Mucosa of gallbladder (tissue), 1 donor: ENCODE measurements around the gene HS6ST3. TPM values are rescaled to one million over a fixed set of nuclear protein-coding genes. Genes with fewer than 3 reads are reported as not detected.

Source experiments
- DNase-seq: peaks from one replicate; pipeline ENCODE4 v3.0.0-alpha.2; 2020; ENCODE audit warnings: low spot score
- total RNA-seq: library from RNA; stranded (reverse); gene quantifications from one replicate; pipeline ENCODE4 v1.2.1, GENCODE V29; 2021
- donor health status: DM: no; HTN: no; CAD: no.

HS6ST3 gene
- total RNA-seq, 1 donor from 2014 or later: 0.49 TPM

GRCh38 chr13:96539791-96540190, 449.9 kb downstream of the HS6ST3 start:
- no peak for DNase-seq

GRCh38 chr13:96540670-96541069, 450.8 kb downstream of the HS6ST3 start:
- DNase-seq: no peak

- DNase-seq: no peak
Measured at GRCh38 chr13:96542986-96543385, 453.1 kb downstream of the HS6ST3 start.

DNA sequence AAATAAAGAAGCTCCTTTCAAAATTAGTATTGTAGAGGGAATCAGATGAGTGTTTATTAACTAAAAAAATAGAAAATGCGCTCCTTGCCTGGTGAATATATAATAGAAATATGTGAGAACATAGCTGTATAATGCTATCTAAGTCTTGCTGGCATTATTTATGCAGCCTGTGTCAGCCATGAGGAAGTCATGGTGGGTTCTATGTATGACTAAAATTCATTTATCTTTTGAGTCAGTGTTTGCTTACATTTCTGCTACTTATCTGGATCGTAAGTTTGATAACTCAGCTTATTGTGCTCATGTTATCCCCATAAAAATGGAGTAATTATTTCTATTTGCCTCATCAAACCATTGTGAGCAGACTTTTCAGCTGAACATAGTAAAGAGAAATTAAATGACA, 455.1 kb downstream of the HS6ST3 start:
- DNase-seq: no peak

DNA sequence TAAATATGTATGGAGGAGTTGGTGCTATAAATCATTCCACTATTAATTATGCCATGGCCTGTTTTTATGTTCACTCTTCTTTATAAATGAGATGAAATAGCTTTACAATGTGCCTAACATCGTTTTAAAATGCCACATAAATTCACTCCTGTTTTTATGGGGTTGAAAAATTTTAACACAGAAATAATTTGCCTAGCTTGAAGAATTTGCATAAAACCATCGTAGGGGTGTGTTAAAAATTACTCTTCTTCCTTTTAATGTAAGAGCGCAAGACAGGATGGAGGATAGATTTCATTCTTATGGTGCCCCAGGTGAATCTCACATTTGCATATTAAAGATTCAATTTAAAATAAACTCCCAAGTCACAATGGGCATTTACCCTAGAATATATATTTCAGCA, 456.6 kb downstream of the HS6ST3 start:
- no peak for DNase-seq

- no peak for DNase-seq
Measured at GRCh38 chr13:96551546-96551945, 461.6 kb downstream of the HS6ST3 start.

DNA sequence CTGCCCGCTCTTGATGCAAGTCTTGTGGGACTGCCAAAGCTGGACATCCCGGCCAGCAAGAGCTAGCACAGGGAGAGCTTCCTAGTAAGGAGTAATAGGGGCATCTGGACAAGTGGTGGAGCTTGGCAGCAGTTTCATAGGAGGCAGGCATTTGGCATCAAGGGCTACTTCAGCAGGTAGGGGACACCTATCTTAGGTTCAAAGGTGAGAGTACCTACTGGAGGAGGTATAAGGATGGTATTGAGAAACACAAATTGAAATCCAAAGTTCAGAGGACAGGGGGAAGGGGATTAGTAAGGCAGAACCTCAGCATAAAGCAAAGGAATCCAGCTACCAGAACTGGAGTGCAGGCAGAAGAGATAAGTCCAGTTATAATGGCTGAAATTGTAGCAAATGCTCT, 462.7 kb downstream of the HS6ST3 start:
- DNase-seq: no peak

DNA sequence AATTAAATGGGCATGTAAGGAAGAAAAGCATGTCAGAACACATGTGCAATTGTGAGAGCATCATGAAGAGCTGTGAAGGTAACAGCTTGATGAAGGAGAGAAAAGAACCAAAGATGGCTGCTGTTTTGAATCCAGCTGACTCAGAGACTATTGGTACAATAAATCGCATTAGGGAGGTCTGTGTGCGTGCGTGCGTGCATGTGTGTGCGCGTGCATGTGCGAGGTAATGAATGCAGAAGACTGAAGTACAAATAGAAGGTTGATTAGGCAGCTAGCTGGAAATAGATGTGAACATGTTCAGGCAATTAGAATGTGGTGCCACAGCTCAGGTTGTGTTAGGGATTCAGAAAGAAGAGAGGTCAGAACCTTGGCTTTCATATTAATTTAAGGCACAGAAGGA, 463.9 kb downstream of the HS6ST3 start:
- no peak for DNase-seq

DNA sequence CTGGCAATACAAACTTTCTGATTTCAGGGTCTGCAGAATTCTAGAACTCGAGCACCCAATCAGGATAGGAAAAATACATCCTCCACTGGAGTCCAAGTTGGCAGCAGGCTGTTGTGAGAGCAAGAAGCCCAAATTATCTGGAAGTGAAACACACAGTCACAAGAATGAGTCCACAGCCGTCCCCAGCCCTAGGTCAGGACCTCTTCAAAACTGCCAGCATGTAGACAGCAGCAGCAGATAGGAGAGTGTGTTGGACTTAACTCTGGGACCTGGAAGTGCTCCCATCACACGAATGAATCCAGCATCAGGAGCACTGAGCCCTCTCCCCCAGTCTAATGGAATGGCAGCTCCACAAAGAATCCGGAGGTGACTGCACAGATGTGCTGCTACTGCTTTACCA, 483.7 kb downstream of the HS6ST3 start:
- no peak for DNase-seq

DNA sequence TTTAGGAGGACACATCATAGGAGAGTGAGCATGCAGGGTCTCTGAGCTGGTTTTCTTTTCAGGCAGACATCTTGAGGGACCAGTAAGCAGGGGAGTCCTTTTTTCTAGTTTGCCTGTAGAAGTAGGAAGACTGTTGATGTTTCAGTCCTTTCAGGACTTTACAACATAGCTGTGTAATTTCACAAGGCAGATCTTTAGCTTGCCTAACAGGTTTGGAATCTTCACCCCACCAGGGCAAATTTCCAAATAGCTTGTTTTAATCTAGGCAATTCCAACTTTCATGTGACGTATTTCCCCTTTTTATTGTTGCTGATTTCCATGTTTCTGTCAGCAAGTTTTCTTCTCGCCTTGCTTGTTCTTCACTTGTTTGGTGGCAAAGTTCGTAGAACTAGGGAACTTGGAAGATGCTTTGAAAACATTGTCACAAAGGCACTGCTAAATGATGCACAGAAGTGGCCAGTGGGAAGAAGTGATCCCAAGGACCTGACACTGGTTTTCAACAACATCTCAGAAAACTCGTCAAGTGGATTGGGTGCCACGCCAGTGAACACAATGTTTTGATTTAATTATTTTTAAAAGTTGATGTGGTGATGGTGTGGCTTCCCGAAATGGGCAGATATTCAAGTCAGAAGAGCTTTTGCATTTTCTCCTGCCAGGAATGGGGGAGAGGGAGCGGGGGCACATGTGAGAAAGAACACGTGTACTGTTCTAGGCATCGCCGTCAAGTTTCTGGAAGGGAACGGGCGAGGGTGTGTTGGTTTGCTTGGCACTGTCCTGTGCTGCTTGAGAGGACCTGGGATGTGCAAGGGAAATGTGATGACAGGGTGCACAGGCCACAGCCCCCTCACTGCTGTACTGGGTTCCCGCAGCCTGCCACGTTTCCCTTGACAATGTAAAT, 485.8 kb downstream of the HS6ST3 start:
- no peak for DNase-seq

- no peak for DNase-seq
Measured at GRCh38 chr13:96581741-96582140, 491.8 kb downstream of the HS6ST3 start.

- no peak for DNase-seq
Measured at GRCh38 chr13:96615252-96615651, 525.3 kb downstream of the HS6ST3 start.

GRCh38 chr13:96617528-96617927, 527.6 kb downstream of the HS6ST3 start:
- DNase-seq: no peak

DNA sequence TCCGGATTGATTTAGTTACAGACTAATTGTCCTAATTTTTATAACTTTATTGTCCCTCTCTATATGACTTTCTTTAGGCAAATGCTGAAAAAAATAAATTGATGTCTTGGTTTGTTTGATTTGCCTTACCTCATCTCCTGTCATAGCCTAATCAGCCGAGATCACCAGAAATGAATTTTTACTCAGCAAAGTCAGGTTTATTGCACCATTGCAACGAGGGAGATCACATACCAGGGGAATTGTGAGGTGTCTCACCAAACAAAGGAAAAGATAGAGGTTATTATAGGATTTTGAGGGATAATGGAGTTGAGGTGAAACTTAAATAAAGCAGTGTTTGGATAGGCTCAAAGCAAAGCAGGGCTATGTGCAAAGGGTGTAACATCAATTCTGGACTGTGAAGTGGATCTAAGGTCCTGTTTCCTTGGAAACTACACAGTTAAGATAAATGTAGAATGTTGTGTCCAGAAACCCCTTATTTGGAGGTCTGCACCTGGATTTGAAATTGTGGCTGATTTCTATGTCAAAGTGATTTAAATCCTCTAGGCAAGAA, 531.8 kb downstream of the HS6ST3 start:
- DNase-seq: no peak

DNA sequence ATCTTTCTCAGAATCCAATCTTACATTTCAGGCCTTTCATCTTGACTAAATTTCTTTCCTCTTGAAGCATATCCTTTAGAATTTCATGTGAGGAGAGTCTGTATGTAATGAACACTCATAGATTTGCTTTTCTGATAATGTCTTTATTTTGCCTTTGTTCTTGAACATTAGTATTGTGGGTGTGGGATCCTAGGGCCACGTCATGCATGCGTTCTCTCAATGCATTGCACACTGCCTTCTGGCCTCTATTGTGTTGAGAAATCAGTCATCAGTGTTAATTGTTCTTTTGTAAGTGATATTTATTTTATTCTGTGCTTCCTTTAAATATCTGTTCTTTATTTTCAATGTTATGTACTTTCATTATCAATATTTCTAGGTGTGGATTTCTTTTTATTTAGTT, 539.4 kb downstream of the HS6ST3 start:
- no peak for DNase-seq

DNA sequence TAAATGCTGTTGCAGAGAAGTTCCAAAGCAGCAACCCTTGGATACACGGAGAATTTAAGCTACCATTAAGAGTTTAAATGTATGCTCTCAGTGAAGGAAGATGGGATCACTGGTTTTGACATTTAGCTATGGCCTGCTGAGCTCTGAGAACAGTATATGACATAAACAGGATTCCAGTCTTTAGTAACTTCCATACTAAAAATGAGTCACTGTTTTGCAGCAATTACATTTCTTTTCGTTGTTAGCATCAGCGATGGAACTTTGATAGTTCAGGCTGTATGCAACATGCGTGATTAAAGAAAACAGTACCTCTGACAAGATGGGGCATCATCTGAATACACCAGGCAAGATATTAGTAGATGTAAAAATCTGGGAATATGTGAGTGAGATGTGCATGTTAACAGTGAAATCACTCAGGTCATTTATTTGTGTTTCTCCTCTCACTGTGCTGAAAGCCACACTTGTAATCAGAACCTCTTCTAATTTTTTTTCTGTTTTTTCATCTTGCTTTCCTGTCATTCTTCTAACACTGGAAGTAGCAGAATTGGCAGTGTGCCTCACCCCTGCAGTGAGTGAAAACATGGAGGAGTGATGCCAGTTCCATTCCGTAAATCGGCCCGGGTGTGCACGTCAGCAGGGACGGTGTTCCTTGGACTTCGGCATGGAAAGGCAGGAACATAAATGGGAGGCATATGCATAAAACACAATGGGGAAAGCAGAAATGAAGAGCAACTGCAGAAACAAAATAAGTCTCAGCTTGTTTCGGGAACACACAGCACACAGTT, 542.8 kb downstream of the HS6ST3 start:
- DNase-seq: no peak

GRCh38 chr13:96636001-96636709, 546.2 kb downstream of the HS6ST3 start:
- no peak for DNase-seq

DNA sequence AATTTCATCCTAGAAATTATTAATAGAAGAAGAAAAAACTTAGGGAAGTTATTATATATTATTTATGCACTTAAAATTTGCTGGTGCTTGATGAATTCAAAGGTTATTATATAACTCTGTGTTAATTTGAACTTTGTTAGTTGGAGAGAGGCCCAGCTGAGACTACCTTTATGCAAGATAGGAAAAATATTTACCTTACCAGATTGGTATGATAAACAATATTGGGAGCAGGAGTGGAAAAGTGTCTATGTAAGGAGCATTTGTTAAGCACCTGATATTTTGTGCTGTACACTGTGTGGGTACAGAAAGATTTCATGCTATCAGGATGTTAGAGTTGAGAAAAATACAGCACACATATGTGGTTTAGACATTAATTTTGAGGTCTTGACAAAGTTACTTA, 547.1 kb downstream of the HS6ST3 start:
- DNase-seq: no peak

GRCh38 chr13:96646101-96646500, 556.2 kb downstream of the HS6ST3 start:
- no peak for DNase-seq

DNA sequence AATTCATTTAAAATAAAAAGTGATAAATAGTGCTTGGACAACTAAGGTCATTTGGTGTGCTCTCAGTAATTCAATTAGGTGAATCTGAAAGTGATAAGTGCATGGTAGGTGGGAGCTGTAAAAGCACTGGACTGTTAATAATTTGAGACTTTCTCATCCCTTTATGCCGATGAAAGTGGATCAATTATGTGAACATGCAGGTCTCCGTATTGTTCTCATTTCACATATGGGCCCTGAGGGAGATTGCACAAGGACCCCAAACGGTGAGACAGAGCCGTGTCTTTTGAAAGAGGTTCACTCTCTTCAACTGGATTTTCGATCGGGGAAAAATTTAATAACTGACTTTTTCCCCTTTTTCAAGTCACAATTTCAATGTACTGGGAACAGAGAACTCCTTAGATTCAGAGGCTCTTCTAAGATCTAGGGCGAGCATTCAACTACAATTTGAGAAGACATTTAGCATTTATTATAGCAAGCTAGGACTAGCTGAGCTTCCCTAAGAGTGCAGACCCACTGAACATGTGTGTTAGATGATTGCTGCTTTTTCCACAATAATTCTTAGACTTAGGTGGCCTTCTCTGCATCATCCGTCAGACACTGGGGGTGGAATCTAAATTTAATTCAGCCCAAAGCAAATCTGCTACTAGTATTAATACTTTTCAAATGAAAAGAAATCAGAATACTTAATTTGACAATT, 556.8 kb downstream of the HS6ST3 start:
- DNase-seq: no peak

- DNase-seq: no peak
Measured at GRCh38 chr13:96650301-96650886, 560.5 kb downstream of the HS6ST3 start.
